Heart left ventricle (tissue), 13 donors: ENCODE results near the gene DTNA.

Experiments
- POLR2A ChIP-seq, 2 donors: fragments of 450-650 bp; IDR thresholded peaks; one replicate each; pipeline ENCODE4 v1.6.1; 2017; ENCODE audit warnings: antibody characterized with exemption in 2 of 2, mild to moderate bottlenecking in 2 of 2, moderate library complexity in 2 of 2
- TF ChIP-seq, protein P1 (sequence below), 12 donors: fragments of 200-600 bp; sonication (generic) in 4 of 12; IDR thresholded peaks; one replicate each; pipeline versions ENCODE4 v1.5.0 to v1.8.0; 2018 to 2022; ENCODE audit warnings: antibody characterized with exemption in 12 of 12, mild to moderate bottlenecking in 5 of 12
- donor health status: ischemic (EF 13 %, LVEDD 7.1; RV severe dilation, severe dysfunction).
- donor health status: DM: no; HTN: yes; CAD: no.
- donor health status: DM: no; HTN: no; CAD: no.
- donor health status: ischemic (EF 25% LVEDD 6.9; RV normal size, moderate dysfunction).
- donor health status: ischemic (EF 25% LVEDD 5.7; RV mildly dilated, moderate dysfunction).
- donor health status: ischemic (EF 35%, LVEDD 5.7; RV mildly dilated, moderate dysfunction).
- donor health status: nonischemic (EF 11% LVEDD 7.7; RV severe dilation, severe dysfunction).
- donor health status: DM: yes; HTN: yes; CAD: no.
- donor health status: PGD.
- donor health status: ischemic (EF 29% LVEDD 5.4; RV normal size, mild dysfunction).
- donor health status: nonischemic (EF 23%, LVEDD 6.1; RV moderate dilation, normal function).

DNA sequence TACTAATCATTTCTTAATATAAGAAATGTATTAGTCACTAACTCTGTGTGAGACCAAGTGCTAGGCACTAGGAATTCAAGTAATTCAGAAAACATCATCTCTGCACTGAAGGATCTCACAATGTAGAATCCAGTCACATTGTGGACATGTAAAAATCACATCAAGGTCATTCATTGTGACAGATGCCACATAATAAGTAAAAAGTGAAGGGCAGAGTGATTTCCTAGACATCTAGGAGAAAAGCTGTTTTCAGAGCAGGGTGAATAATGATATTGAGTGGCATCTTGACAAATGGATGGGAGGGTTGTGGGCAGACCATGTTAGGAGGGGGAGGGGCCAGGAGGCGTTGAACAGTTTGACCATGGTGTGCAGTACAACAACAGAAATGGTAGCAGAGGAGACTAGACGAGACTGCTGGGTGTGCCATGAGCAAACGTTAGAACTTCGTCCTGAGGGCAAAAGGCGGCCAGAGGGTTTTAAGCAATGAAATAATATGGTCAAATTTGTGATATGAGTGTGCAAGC lies 93.8 kb downstream of the DTNA start:
- TF ChIP-seq, protein P1, sequence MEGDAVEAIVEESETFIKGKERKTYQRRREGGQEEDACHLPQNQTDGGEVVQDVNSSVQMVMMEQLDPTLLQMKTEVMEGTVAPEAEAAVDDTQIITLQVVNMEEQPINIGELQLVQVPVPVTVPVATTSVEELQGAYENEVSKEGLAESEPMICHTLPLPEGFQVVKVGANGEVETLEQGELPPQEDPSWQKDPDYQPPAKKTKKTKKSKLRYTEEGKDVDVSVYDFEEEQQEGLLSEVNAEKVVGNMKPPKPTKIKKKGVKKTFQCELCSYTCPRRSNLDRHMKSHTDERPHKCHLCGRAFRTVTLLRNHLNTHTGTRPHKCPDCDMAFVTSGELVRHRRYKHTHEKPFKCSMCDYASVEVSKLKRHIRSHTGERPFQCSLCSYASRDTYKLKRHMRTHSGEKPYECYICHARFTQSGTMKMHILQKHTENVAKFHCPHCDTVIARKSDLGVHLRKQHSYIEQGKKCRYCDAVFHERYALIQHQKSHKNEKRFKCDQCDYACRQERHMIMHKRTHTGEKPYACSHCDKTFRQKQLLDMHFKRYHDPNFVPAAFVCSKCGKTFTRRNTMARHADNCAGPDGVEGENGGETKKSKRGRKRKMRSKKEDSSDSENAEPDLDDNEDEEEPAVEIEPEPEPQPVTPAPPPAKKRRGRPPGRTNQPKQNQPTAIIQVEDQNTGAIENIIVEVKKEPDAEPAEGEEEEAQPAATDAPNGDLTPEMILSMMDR (IDR thresholded peaks at IDR 0.05), result no peak
- no peak for TF ChIP-seq POLR2A (IDR thresholded peaks at IDR 0.05)
